HG03354 (cell line): ENCODE results near the gene BICD1.

Experiments
- ATAC-seq: cut with Tn5 transposase; IDR thresholded peaks from one replicate; pipeline ENCODE4 v1.9.1; 2021; ENCODE audit warnings: mild to moderate bottlenecking; ENCODE audit not compliant: unreplicated experiment, poor library complexity, severe bottlenecking

Gene BICD1

DNA sequence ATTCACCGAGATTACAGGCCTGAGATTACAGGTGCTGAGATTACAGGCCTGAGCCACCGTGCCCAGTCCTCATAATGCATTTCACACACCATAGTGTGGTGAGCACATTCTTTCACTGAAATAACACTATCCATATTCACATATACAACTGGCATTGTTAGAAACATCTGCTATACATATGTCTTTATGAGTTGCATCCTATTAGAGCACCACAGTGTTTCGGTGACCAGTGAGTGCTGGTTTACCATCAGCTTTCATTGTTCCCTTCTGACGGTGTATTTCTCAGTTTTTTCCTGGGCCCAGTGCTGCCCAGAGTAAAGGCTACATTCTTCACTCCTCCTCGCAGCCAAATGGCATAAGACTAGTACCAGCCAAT, 196.5 kb downstream of the BICD1 start:
- no peak for ATAC-seq

GRCh38 chr12:32305163-32305562, 198.5 kb downstream of the BICD1 start:
- ATAC-seq, result no peak

DNA sequence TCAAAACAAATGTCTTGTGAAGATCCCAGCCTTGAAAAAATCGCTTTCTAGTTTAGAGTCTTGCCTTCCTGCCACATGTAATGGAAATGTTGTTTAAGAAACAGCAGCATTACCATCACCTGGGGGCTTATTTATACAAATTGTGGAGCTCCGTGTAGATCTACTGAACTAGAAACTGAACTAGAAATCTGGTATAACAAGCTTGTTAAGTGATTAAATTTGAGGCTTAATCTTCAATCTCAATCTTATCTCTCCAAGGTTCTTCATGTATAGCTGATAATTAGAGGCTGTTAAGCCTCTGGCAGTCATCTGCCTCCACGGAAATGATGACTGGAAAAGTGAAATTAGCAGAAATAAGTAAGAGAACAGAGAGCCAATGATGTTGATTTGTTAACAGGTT, 200.7 kb downstream of the BICD1 start:
- ATAC-seq, result no peak

DNA sequence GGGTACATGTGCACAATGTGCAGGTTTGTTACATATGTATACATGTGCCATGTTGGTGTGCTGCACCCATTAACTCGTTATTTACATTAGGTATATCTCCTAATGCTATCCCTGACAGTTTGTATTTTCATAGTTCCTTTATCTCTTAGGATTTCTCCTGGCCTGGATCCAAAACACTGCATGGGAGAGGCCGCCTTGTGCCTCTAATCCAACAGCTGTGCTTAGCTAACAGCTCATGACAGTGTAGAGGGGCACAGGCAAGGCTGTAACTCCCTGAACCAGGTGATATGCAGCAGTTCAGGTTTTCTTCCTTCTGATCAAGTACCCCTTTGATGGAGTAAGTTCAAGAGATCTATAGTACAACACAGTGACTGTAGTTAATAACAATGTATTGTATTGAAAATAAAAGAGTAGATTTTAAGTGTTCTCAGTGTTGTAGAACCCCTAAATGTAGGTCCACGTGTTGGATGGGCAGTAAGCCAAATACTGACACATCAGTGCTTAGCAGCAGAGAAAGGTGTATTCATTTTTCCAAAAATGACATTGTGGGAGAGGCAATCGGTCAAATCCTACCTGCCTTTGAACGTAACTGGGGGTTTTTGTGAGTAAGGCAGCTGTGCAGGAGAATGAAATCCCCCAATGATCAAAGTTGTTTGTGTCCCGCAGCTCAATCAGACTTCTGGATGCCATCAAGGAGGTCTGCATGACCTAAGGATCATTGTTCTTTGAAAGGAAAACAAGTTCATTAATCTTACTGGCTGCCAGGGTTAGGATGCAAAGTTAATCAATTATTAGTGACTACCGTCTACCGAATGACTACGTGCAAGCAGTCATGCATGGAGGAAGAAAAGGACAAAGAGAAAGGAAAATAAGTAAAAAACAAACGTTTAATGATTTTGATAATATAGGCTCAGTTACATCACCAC, 203.4 kb downstream of the BICD1 start:
- no peak for ATAC-seq

- no peak for ATAC-seq
Measured at GRCh38 chr12:32312049-32312670, 205.5 kb downstream of the BICD1 start.

DNA sequence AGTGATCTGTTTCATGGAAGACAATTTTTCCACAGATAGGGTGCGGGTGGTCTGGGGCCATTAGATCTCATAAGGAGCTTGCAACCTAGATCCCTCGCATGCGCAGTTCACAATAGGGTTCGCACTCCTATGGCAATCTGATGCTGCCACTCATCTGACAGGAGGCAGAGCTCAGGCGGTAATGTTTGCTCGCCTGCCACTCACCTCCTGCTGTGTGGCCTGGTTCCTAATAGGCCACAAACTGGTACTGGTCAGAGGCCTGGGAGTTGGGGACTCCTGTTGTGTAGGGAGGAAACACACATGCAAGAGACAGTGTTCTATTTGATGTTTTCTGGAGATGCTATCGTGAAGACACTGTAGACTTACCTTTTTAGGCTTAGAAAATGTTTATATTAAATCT, 215.7 kb downstream of the BICD1 start:
- ATAC-seq, result no peak

- no peak for ATAC-seq
Measured at GRCh38 chr12:32331133-32331532, 224.5 kb downstream of the BICD1 start.

DNA sequence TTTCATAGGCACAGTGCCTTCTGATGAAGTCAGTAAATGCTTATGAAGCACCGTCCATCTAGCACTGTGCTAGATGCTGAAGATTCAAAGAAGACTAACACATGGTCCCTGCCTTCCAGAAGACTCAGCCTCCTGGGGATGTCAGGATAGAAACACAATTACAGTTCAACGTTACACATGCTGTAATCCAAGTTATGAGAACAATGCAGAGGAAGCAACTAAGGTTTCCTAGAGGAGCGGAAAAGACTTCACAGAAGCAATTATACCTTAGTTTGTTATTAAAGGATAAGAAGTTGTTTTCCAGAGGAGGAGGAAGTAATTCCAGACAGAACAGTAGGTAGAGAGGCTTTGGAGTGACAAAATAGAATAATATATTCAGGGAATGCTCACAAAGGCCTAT, 225.8 kb downstream of the BICD1 start:
- ATAC-seq, result no peak

GRCh38 chr12:32334371-32334777, 227.7 kb downstream of the BICD1 start:
- no peak for ATAC-seq

GRCh38 chr12:32336261-32336660, 229.6 kb downstream of the BICD1 start:
- no peak for ATAC-seq

- ATAC-seq, result no peak
Measured at GRCh38 chr12:32343496-32343895, 236.8 kb downstream of the BICD1 start.

- ATAC-seq, result no peak
Measured at GRCh38 chr12:32344047-32344446, 237.4 kb downstream of the BICD1 start.

GRCh38 chr12:32353540-32353939, 246.9 kb downstream of the BICD1 start:
- ATAC-seq, result no peak

DNA sequence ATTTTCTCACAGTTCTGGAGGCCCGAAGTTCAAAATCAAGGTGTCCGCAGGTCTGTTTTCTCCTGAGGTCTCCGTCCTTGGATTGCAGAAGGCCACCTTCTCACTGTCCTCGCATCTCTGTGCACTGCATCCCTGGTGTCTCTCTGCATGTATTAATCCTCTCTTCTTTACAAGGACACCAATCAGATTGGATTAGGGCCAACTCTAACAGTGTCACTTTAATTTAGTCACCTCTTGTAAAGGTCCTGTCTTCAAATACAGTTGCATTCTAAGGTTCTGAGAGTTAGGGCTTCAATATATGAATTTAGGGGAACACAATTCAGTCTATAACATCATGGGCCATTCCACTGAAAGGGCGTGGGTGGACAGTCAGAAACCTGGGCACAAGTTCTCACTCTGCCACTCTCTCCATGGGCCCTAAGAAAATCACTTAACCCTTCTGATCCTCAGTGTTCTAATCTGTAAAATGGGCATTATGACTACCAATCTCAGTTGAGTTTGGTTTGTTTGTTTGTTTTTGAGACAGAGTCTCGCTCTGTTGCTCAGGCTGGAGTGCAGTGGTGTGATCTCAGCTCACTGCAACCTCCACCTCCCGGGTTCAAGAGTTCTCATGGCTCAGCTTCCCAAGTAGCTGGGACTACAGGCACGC, 251.1 kb downstream of the BICD1 start:
- no peak for ATAC-seq

DNA sequence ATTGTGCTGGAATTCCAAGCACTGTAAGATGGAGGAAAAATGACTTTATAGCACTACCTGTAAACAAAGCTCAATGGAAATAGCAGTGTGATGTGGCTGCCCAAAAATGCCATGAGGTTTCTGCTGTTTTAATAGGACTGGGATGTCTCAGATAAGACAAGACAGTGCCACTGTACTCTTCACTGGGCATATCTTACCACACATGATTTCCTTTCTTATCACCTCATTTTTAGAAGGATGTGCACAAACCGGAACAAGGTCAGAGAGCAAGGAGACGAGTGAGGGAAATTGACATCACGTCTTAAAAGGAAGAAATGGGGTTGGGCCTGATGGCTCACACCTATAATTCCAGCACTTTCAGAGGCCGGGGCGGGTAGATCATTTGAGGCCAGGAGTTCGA, 254.3 kb downstream of the BICD1 start:
- no peak for ATAC-seq

GRCh38 chr12:32362892-32363291, 256.2 kb downstream of the BICD1 start:
- ATAC-seq, result no peak

DNA sequence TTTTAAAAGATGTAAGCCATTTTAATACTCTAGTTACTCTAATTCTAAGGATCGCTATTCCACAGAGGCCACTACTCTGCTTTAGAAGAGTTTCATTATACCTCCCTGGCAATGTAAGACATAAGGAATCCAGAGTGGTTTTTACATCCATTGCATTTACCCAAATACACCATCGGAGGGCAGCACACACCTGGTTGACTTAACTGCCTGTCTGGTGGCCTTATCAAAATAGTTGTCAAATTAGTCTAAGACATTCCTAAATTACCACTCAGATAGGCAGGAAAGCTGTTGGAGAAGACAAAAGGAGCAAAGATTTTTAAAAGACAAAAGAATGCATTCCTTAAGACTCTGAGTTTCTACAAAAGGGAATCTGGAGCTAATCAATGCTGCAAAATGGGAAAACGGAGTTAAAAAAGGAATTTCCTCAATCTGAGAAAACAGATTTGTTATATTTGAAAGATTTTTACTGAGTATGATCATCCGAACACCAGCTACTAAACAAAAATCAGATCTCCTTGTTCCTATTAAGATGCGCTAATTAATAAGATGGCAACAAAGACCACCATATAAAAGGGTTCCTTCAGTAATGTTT, 258.9 kb downstream of the BICD1 start:
- ATAC-seq, result peak; percentile 68

DNA sequence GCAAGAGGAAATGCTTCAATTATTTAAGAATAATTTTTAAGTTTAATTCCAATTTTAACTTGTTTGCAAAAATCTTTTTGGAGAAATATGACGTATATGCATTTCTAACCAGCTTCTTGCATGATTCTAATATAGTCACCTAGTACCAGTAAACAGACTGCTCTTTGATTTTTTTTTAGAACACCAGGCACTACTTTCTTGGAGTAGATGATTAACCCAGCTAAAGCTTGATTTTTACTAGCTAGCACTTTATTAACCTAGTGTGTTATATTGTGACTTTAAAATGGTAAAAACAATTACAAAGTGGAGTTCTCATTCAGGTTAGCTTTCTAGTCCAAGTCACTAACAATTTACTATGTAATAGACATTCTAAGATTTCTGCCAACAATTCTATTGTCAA, 260.1 kb downstream of the BICD1 start:
- no peak for ATAC-seq

GRCh38 chr12:32367381-32367780, 260.7 kb downstream of the BICD1 start:
- no peak for ATAC-seq

DNA sequence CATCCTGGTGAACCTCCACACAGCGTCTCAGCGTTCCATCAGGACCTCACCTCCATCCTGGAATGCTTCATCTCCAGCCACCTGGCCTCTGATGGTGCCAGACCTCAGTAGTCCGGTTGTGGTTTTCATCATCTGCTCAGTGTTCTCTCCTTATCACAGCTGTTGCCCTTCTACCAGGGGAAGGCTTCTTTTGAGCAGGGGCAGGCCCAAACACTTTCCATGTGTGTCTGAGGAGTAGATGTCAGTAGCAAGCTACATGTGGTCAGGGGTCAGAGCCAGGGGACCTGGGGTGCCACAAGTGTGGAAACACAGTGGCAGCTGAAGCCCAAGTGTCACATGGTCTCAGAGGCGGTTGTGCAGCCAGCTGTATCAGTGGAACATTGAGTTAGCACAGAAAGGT, 262.6 kb downstream of the BICD1 start:
- ATAC-seq, result no peak
